Forelimb muscle (tissue), 1 donor: ENCODE measurements around the gene SMYD3. TPM values are rescaled to one million over a fixed set of nuclear protein-coding genes. Genes with fewer than 3 reads are reported as not detected.
"Not testable (repeated sequence)": the region's sequence is repeated elsewhere in the genome, so short reads cannot be mapped to it uniquely, and the experiment has no call there.

Source experiments
- DNase-seq: peaks from one replicate; pipeline ENCODE4 v3.0.0-alpha.2; 2013; ENCODE audit warnings: low read depth
- polyA plus RNA-seq: library from polyadenylated mRNA; unstranded; fragments of 120-200 nt; gene quantifications from one replicate; pipeline ENCODE4 v1.2.1, GENCODE V29; 2013; ENCODE audit not compliant: insufficient read length

SMYD3 gene
- polyA plus RNA-seq, 1 donor: 7.9 TPM

DNA sequence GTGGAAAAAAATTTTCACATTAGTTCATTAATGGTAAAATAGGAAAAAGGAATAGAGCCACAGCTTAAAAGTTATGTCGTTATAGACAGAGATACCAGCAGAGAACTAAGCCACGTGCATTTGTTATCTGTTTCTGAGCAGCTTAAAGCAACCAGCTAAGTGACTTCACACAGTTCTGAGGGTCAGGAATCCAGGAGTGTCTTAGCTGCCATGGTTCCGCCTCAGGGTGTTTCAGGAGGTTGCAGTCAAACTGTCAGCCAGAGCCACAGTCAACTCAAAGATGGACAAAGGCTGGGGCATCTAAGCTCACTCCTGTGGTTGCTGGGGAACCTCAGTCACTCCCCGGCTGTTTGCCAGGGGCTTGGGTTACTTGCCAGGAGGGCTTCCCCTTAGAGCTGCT lies 515.8 kb downstream of the SMYD3 start:
- no peak for DNase-seq

DNA sequence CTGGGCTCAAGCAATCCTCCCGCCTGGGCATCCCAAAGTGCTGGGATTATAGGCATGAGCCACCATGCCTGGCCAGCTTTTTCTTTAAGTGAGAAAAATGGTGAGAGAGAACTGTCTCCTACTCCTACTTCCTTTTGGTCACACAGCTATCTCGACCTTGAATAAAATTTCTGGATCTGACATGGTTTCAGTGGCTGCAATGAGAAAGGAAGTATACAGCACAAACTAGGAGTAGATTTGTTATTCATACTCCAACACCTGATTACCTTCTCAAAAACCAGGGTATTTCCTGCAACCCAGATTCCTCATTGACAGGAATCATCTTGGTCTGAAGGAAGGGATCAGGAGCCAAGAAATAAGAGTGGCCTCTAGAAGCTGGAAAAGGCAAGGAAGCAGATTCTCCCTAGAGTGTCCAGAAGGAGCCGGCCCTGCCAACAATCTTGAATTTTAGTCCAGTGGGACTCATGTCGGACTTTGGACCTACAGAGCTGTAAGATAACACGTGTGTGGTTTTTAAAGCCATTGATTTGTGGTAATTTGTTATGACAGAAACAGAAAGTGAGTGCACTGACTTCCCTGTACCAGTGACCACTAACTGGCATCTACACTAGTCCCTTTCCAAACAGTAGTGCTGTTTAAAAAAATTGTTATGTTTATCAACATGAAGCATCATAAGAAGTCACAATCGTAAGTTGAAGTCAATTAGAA lies 516.6 kb downstream of the SMYD3 start:
- no peak for DNase-seq

DNA sequence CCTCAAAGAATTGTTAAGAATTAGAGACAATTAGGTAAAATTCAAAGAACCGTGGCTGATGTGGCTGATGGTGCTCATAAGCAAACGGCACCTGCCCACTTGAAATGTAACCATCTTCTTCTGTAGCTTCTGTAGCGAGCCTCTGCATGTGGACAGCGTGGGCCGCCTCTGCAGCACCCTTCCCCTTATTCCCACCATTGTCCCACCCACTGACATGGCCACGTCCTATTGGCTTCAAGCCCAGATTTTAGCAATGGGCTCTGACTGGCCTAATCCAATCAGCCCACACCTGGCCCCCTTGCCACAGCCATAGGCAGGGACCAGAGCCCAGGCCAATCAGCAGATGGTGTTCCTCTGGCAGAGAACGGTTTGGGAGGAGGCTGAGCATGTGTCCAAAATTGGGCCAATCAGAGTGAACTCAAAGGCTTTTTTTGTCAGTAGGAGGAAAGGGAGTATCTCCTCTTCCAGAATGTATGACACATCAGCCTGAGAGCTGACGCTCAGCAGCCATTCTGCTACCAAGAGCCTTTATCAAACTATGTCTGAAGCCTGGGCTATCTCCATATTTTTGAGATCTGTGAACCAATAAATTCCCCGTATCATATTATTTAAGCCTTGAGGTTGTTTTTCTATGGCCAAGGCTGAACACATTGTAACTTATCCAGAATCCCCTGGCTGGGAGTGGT lies 518.5 kb downstream of the SMYD3 start:
- no peak for DNase-seq

DNA sequence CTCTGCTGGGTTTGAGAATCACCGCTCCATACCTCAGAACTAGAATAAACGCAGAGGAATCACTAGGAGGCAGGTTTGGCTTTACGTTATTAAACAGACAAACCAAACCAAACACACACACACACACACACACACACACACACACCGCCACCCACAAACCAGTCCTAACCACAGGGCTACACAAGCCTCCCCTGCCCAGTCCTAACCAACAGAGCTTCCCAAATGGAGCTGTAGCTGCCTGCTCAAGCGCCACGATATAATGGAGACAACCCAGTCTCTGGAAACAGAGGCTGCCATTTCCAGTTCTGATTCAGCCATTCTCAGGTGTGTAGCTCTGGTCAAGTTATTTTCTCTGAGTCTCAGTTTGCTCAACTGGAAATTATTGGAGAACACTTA lies 519.1 kb downstream of the SMYD3 start:
- no peak for DNase-seq

DNA sequence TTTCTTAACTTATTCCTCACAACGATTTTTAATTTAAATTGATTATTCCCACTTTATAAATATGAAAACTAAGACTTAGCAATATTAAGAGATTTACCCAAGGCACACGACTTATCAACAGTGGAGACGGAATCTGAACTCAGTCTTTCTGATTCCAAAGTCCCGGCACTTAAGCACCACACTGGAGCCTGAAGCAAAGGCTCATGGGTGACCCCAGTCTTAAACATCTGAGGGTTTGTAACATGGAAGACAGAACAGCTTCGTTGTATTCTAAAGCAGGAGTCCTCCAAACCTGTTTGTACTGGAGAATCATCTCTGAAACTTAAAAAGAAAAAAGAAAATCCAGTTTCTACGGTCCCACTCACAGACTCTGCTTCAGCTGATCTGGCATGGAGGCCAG lies 519.5 kb downstream of the SMYD3 start:
- DNase-seq: no peak

DNA sequence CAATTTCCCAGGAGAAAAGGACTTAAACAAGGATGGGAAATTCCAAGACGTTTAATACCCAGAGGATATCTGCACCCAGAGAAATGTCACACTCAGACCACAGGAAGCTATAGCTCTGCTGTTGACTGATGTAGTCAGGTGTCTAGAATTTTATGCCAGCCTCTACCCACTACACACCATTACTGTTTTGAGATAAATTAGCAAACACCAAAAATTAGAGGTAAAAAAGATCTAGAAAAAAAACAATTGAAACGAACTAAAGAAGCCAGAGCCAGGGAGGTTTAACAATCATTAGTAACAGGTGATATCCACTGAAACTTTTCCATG lies 519.9 kb downstream of the SMYD3 start:
- DNase-seq: no peak

DNA sequence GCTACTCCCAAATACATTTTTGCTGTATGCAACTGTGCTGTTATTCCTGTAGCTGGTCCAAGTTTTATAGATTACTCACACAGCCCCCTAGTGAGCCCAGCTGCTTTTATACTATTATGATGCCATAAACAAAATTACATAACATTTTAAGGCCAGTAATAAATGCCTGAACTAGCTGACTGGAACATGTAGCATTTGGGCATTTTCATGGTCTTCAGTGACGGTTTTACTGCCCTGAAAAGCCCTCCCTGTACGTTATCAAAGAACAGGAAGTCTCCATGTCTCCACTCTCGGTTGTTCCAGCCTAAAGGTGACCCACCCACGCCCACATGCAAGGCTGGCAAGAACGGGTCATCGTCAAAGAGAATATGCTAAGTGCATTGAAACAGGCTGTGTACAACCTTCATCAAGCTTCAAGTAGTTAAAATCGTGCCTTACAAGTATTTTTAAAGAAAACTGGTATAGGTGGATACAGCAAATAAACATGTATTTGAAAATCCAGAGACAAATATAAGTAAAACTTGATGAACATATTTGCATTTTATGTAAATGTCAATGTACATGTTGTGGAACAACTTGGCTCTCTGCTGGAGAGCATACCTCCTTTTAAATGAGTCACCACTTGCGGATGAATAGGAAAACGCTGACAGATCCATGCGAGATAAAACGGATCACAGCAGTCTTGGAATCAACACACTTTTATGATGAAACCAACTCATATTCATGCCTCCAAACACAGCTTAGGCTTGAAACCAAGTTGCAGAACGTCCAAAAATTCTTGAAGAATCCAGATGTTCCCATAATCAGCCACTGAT lies 520.5 kb downstream of the SMYD3 start:
- no peak for DNase-seq

DNA sequence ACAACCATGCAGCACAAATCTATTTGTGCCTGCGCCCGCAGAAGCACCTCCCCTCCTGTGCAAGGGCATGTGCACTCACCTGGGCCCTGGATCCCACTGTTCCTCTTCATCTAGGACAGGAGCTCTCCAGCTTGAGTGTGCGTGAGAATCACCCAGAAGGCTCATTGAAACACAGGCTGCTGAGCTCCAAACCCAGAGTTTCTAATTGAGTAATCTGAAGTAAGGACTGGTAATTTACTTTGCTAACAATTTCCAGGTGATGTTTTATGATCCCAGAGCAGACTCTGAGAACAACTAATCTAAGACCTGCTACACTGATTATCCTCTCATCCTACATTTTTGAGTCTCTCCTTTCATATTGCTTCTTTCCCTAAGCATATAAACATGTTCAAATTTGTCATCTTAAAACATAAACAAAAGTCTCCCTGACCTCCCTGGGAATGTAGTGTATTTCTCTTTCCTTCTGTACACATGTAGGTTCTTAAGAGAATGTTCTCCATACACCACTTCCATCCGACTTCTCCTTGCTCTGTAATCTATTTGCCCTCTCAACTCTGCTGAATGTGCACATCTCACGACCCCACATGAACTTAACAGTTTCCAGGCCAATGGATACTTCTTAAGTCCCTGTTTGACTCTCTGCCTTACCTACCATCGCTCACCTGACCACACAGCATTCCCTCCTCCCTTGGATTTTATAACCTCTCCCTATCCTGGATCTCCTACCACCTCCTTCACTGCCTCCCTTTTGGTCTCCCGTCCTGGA lies 522.5 kb downstream of the SMYD3 start:
- no peak for DNase-seq

DNA sequence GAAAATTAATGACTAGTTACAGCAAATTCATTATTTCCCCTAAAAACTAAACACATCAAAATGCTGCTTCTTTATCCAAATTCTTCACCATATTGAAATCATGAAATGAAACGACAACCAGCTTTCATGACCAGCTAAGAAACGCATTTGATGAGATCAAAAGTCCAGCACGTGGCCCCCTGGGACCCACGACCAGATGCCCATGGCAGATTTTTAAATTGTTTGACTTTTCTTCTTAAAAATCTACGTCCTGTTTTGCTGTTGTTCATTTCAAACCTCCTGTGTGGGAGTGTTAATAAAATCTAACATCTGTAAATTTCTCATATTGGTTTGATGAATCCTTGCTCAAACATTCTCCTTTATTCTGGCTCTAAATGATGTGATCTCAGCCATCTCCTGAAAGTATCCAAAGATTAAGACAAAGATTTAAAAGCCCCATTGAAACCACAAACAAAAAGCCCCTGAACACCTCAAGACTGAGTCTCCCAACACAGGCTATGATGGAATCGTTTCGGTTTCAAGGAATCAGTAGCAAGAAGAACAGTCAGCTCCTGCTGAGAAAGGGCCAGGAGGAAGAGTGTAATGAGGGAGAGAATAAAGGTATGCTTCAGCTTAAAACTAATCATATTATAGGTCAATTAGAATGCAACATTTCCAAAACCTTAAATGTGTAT lies 523.6 kb downstream of the SMYD3 start:
- no peak for DNase-seq

DNA sequence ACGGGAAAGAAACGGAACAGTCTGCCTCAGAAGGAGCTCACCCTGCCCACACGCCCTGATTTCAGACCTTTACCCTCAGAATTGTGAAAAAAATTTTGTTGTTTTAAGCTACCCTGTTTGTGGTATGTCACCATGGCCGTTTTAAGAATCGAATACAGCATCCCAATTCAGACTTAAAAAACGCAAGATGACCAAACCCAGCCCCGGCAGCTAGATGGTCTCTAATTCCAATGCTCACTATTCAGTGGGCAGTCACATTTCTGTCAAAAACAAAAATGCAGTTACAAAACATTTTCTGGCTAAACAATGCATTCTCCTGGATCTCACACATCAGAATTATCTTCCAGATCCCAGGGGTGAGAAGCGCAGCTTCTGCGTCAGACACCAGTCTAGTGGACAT lies 527.5 kb downstream of the SMYD3 start:
- no peak for DNase-seq

DNA sequence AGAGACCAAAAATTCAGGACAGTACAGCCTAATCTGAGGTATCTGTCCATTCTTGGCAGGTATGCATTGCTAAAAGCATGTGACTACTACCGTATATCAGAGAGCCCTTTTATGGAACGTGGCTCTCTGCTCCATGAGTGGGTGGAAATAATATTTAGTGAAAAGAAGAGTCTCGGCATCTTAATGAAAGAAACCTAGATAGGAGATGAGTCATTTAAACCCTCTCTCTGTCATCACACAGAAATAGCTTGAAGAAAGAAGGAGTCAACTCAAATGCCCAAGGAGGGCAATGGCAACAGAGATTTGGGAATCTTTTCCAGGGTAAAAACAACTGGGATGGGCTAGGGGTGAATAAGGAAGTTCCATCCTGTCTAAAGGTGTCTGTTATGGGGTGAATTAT lies 528.2 kb downstream of the SMYD3 start:
- DNase-seq: no peak

DNA sequence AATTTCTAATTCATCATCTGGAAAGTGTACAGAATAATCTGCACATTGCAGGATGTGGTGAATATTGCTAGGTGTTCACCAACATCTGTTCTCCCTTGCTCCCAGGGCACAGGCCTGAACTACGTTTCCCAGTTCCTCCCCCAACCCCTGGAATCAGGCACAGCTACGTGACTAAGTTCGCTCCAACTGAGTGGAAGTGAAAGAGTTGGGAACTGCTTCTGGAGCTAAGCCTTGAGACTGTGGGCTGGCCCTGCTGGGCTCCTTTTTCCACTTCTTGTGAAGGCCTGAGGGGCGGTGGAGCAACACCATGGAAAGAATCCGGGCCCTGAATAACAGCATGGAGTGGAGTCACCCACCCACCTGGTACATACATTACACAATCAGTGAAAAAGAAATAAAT lies 534.6 kb downstream of the SMYD3 start:
- DNase-seq: no peak

DNA sequence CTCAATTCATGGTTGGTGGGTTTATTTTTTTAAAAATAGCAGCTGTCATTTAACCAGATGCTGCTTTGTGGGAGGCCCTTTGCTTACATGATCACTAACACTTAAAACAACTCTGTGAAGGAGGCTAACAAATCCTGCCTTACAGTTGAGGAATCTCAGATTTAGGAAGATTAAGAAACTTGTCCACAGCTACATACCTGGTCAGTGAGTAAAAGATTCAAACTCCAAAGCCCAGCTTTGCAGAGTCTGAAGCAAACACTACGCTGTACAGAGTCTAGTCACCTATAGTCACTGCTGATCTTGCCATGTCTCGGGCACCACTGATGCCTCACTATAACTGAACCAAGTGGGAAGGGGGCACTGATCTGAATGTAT lies 535.4 kb downstream of the SMYD3 start:
- DNase-seq: no peak

DNA sequence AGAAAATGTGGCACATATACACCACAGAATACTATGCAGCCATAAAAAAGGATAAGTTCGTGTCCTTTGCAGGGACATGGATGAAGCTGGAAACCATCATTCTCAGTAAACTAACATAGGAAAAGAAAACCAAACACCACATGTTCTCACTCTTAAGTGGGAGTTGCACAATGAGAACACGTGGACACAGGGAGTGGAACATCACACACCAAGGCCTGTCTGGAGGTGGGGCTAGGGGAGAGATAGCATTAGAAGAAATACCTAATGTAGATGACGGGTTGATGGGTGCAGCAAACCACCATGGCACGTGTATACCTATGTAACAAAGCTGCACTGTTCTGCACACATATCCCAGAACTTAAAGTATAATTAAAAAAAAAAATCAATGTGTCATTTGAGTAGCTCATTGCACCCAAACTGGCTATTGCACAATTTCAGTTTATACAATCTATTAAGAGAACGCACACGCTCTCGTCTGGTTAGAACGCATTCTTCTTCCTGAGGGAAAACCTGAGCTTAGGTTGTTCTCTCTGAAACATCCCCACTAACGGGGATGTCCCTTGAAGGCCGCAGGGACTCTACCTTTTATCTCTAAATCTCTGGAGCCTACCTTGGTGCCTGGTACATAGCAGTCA lies 535.9 kb downstream of the SMYD3 start:
- DNase-seq: not testable (repeated sequence)

DNA sequence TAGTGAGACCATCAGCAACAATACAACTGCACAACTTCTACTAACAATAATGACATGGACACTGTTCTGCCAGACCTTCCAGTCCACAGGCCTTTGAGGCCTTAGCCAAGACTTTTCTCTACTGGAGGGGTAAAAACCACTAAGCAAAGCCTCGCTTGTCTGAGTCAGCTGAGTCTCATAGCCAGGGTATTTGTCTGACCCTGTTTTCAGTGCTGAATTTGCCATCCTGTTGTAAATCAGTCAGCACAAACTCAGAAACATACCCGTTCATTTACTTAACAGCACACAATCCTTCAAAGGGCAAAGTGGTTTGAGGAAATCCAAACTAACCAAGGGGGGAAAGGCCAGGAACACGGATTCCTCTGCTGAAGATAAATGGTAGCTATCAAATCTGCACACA lies 537.8 kb downstream of the SMYD3 start:
- DNase-seq: no peak

DNA sequence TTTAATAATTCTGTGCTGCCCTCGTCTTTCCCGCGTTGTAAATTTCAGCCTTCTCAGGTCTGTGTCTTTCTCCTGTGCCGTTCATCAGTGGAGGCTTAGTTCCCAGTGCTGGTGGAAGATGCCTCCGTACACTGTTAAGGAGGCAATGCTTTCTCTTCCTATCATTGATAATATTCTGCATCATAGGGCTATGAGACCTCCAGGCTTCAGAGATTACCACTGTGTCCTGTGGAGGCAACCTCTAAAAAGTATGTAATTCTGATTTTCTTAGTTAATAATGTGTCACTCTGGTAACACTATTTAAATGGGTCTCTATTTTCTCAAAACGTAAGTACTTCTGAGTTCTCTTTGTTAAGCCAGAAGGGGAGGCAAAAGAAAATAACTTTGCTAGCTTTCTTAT lies 538.3 kb downstream of the SMYD3 start:
- DNase-seq: no peak

DNA sequence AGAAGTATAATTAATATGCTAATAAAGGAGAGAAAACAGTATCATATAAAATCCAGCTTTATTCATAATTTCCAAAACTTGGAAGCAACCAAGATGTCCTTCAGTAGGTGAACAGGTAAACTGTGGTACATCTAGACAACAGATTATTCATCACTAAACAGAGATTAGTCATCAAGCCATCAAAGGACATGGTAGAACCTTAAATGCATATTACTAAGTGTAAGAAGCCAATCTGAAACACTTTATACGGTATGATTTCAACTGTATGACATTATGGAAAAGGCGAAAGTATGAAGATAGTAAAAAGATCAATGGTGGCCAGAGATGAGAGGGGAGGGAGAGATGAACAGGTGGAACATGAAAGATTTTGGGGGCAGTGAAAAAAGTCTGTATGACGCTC lies 541.7 kb downstream of the SMYD3 start:
- no peak for DNase-seq

DNA sequence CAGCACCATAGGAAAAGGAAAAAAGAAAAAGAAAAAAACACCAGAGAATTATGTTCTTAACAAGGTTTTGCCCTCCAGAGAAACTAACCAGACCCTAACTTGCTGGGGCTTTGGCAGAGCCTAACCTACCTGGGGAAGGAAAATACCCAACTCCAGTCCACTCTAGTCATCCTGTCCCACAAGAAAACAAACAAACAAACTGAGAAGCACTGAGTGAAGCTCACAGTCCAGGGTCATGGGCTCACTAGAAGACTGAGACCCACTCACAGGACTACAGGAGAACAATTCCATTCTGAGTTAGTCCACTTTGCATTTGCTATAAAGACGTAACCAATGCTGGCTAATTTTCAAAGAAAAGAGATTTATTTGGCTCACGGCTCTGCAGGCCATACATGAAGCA lies 543.4 kb downstream of the SMYD3 start:
- DNase-seq: no peak

DNA sequence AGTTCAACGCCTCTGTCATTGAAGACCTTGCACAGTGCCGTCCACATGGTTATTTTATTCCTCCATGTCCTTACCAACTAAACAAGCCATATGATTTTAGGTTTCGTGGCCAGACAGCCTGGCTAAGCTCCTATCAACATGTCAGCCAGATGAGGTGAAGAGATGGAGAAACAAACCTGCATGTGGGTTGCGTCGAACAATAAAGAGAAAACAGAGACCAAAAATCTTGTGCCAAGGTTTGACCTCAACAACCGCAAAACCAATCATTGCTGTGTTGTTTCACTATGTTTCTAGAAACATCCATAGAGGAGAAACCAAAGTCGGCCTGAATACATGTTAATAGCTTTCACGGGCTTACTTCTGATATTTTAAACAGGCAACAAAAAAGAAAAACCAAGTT lies 544.6 kb downstream of the SMYD3 start:
- DNase-seq: no peak

DNA sequence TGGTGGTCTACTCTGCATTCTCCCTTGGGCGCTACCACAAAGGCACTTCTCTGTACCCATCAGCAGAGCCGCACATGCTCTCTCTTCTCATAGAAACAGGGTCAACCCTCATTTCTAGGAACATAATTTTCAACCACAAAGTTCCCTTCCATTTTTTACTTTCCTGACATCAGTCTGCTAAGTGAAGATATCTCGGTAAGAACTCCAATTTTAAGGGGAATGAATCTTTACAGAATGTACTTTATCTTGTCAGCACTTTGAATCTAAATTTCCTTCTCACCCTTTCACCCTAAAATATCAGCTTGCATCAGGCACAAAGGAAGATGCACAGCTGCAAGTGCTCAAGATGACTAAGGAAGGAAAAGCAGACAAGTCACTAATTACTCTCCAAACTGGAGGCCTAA lies 545.9 kb downstream of the SMYD3 start:
- no peak for DNase-seq

DNA sequence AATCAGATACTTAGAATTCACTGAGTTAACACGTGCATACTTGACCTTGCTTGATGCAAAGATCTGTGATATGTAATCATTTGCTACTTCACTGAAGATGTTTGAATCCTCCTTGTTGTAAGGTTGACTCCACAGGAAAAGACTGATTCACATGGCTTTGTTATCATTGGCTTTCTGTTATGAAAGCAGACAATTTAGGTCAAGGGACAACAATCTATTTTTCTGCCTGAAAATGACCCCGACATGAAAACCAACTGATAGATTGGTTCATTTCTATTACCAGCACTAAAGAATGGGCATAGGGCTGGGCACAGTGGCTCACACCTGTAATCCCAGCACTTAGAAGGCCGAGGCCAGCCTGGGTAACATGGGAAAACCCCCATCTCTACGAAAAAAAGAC lies 546.9 kb downstream of the SMYD3 start:
- DNase-seq: no peak
